Esophagus muscularis mucosa (tissue), 4 donors: ENCODE data around the gene FAM3B. TPM values are rescaled to one million over a fixed set of nuclear protein-coding genes. Genes with fewer than 3 reads are reported as not detected.

Source experiments
- DNase-seq: peaks from one replicate; pipeline ENCODE4 v3.0.0-alpha.2; 2017; ENCODE audit errors: extremely low spot score
- H3K27ac ChIP-seq, 4 donors: fragments of 200-600 bp; sonication (generic); replicated peaks in 1 of 4; 1 replicate in 3 of 4; 2 replicates in 1 of 4; pipeline ENCODE4 v1.5.1; 2016 to 2019; ENCODE audit warnings: mild to moderate bottlenecking in 1 of 4
- H3K27me3 ChIP-seq, 4 donors: fragments of 200-600 bp; sonication (generic); one replicate each; pipeline versions ENCODE4 v1.5.1 to v1.6.0; 2016 to 2019
- H3K36me3 ChIP-seq, 4 donors: fragments of 200-600 bp; sonication (generic); one replicate each; pipeline ENCODE4 v1.5.1; 2016 to 2019
- H3K4me1 ChIP-seq, 4 donors: fragments of 200-600 bp; sonication (generic); one replicate each; pipeline ENCODE4 v1.5.1; 2016 to 2019
- H3K4me3 ChIP-seq, 4 donors: fragments of 200-600 bp; sonication (generic); 1 replicate in 2 of 4; 2 replicates in 2 of 4; pipeline ENCODE4 v1.5.1; 2016 to 2019; ENCODE audit warnings: mild to moderate bottlenecking in 4 of 4, moderate library complexity in 1 of 4
- H3K9me3 ChIP-seq, 4 donors: fragments of 200-600 bp; sonication (generic); 1 replicate in 3 of 4; 2 replicates in 1 of 4; pipeline ENCODE4 v1.5.1; 2016 to 2019
- EP300 ChIP-seq: sonication (generic); formaldehyde crosslinking; IDR thresholded peaks from one replicate; pipeline ENCODE4 v1.6.1; 2017; ENCODE audit warnings: antibody characterized with exemption
- POLR2A ChIP-seq: fragments of 450-650 bp; IDR thresholded peaks from one replicate; pipeline ENCODE4 v1.6.1; 2017; ENCODE audit warnings: antibody characterized with exemption, moderate library complexity, mild to moderate bottlenecking, low read depth
- POLR2AphosphoS5 ChIP-seq, 2 donors: sonication (generic); formaldehyde crosslinking; IDR thresholded peaks; one replicate each; pipeline ENCODE4 v1.6.1; 2017; ENCODE audit warnings: antibody characterized with exemption in 2 of 2
- WGBS: methylation state at CpG from one replicate; pipeline ENCODE4 v1.1.5; 2018; 5-methylcytosine and 5-hydroxymethylcytosine counted together
- intact Hi-C: fragments of 100-400 bp; cut with DNase I; formaldehyde crosslinking; loops from one replicate; pipeline ENCODE4 v1.15.1; 2023
- total RNA-seq, 4 donors: library from RNA; depleted of rRNA; stranded (reverse); fragments of >200 nt; gene quantifications; one replicate each; pipeline versions ENCODE4 v1.1.0 to v1.2.1, GENCODE V29; 2016
- TF ChIP-seq, protein P1 (sequence below), 3 experiments: fragments of 200-600 bp in 2 of 3; fragments of 450-650 bp in 1 of 3; sonication (generic) in 2 of 3; IDR thresholded peaks; one replicate each; pipeline ENCODE4 v1.5.1; 2017 to 2019; ENCODE audit warnings: antibody characterized with exemption in 3 of 3, mild to moderate bottlenecking in 2 of 3, moderate library complexity in 1 of 3

FAM3B gene
- total RNA-seq, 4 donors from 2014 or later, result 0.45 TPM; not detected in 3

DNA sequence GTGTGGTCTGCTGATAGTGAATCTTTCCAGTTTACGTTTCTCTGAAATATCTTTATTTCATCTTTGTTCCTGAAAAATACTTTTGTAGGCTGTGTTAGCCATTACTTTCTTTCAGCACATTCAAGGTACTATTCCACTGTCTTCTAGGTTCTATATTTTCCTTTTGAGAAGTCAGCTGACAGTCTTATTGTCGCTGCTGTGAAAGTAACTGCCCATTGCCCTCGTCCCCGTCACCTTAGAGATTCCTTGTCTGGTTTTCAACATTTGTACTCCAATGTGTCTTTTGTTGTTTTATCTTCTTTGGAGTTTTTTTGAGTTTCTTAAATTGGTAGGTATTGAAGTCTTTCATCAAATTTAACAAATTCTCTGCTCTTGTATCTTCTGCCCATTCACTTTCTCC is 25.4 kb downstream of the FAM3B start:
- intact Hi-C loops, result no loop called here
- TF ChIP-seq POLR2AphosphoS5 (IDR thresholded peaks at IDR 0.05) (no peak), EP300 (no peak), POLR2A (no peak)
- TF ChIP-seq, protein P1, sequence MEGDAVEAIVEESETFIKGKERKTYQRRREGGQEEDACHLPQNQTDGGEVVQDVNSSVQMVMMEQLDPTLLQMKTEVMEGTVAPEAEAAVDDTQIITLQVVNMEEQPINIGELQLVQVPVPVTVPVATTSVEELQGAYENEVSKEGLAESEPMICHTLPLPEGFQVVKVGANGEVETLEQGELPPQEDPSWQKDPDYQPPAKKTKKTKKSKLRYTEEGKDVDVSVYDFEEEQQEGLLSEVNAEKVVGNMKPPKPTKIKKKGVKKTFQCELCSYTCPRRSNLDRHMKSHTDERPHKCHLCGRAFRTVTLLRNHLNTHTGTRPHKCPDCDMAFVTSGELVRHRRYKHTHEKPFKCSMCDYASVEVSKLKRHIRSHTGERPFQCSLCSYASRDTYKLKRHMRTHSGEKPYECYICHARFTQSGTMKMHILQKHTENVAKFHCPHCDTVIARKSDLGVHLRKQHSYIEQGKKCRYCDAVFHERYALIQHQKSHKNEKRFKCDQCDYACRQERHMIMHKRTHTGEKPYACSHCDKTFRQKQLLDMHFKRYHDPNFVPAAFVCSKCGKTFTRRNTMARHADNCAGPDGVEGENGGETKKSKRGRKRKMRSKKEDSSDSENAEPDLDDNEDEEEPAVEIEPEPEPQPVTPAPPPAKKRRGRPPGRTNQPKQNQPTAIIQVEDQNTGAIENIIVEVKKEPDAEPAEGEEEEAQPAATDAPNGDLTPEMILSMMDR (IDR thresholded peaks at IDR 0.05), result no peak
- Histone ChIP-seq H3K27ac (no peak overlapping the region), H3K27me3 (peaks cover 0 to 12% (median 0%) of the 10 kb centered on the region in 4 donors), H3K4me3 (no peak overlapping the region), H3K4me1 (no peaks in the 10 kb centered on the region), H3K9me3 (peaks cover 0 to 4% (median 0%) of the 10 kb centered on the region in 4 donors), H3K36me3 (no peaks in the 10 kb centered on the region)
- 82% methylated on average over 4 of the region's 4 CpGs for WGBS
- no peak for DNase-seq

DNA sequence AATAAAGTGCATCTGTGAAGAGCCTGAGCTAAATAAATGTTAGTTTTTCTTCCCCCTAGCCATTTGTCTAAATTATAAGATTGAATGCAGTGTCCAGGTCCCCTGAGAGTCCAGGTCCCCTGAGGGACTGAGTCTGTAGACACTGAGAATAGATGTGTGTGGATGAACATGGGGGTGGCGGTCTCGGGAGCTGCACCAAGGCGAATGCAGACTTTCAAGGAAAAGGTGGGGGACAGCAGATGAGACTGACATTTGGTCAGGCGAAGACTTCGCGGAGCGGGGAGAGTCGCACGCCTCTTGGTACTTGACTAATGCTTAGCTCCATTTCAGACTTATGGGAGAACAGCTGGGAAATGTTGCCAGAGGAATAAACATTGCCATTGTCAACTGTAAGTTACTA is 27.5 kb downstream of the FAM3B start:
- DNase-seq, result peak; percentile 77
- Histone ChIP-seq H3K9me3 (peaks cover 0 to 4% (median 0%) of the 10 kb centered on the region in 4 donors), H3K4me1 (no peaks in the 10 kb centered on the region), H3K27ac (no peak overlapping the region), H3K36me3 (no peaks in the 10 kb centered on the region), H3K4me3 (no peak overlapping the region), H3K27me3 (peaks cover 0 to 20% (median 0%) of the 10 kb centered on the region in 4 donors)
- 86% methylated on average over 9 of the region's 9 CpGs for WGBS
- intact Hi-C loops, result no loop called here
- TF ChIP-seq, protein P1 (IDR thresholded peaks at IDR 0.05), result no peak
- TF ChIP-seq POLR2AphosphoS5 (IDR thresholded peaks at IDR 0.05) (no peak), EP300 (no peak), POLR2A (no peak)

DNA sequence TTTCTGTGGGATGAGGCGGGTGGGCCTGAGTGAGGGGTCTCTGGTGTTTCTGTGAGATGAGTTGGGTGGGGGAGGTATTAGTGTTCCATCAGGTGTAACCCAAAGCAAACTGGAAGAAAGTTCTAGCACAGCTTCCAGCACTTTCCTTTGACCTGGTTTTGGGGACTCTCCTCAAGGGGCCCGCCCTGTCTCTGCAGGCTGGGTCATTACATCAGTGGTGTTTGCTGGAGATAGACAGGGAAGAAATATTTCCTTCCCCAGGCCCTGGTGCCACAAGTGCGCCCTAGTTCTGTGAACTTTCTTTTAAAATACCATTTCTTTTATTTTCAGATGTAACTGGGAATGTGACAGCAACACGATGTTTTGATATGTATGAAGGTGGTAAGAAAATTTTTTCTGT is 28.8 kb downstream of the FAM3B start:
- intact Hi-C loops, result no loop called here
- H3K4me3 ChIP-seq, result no peak overlapping the region
- peaks cover 0 to 27% (median 0%) of the 10 kb centered on the region in 4 donors for H3K27me3 ChIP-seq
- H3K27ac ChIP-seq, result no peak overlapping the region
- no peak for TF ChIP-seq POLR2A
- TF ChIP-seq, protein P1 (IDR thresholded peaks at IDR 0.05), result no peak
- no peak for TF ChIP-seq EP300
- TF ChIP-seq POLR2AphosphoS5 (IDR thresholded peaks at IDR 0.05), result no peak
- WGBS, result 96% methylated on average over 4 of the region's 4 CpGs
- H3K4me1 ChIP-seq, result no peaks in the 10 kb centered on the region
- DNase-seq, result peak; percentile 74
- H3K9me3 ChIP-seq, result peaks cover 0 to 4% (median 0%) of the 10 kb centered on the region in 4 donors
- no peaks in the 10 kb centered on the region for H3K36me3 ChIP-seq

DNA sequence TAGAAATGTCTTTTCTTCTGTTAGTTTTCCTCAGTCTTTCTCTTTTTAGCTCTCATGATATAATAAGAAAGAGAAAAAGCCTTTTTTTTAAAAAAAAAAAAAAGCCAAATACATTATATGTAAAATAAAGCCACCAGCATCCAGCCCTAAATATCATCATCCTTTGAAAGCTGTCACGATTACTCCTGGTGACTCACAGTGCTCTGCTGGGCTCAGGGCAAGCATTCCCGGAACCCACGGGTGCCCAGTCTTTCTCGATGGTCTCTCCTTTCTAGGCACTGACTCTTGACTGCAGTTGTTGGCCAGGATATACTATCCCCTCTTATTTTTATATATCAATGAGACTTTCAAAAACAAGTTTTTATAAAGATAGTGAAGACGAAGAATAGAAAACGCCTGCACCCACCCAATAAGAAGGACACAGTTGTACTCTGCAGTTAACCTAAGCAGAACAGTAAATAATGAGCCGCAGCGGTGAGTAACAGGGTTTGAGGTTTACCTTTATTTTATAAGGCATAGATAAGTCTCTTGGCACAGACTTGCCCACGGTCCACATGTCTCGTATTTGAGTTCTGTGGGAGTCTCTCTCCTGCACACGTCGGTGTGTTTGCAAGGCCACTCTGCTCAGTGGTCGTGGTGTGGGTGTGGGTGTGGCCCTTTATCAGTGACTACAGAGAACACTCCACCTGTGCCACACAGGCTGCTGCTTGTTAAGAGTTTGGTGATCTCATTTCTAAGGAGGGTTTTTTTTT is 29.5 kb downstream of the FAM3B start:
- no peaks in the 10 kb centered on the region for H3K4me1 ChIP-seq
- no peaks in the 10 kb centered on the region for H3K36me3 ChIP-seq
- DNase-seq, result peak; percentile 74
- no peak for TF ChIP-seq POLR2A
- no peak for TF ChIP-seq POLR2AphosphoS5 (IDR thresholded peaks at IDR 0.05)
- TF ChIP-seq, protein P1 (IDR thresholded peaks at IDR 0.05), result no peak
- TF ChIP-seq EP300, result no peak
- H3K9me3 ChIP-seq, result peaks cover 0 to 4% (median 0%) of the 10 kb centered on the region in 4 donors
- H3K4me3 ChIP-seq, result no peak overlapping the region
- peaks cover 0 to 33% (median 0%) of the 10 kb centered on the region in 4 donors for H3K27me3 ChIP-seq
- no peak overlapping the region for H3K27ac ChIP-seq
- intact Hi-C loops, result no loop called here
- WGBS, result 92% methylated on average over 13 of the region's 13 CpGs
